ENCODE measurements around the gene DPP6. TPM values are rescaled to one million over a fixed set of nuclear protein-coding genes. Genes with fewer than 3 reads are reported as not detected.

Gene DPP6
- total and polyA plus RNA-seq, 2 of the 8 experiments (the other 6 are each of a cell fraction or from before 2014, with no cell fraction given): 4.7 to 6.8 TPM

- WGBS, 2 experiments (ENCODE audit: extremely low coverage in 1 of 2, insufficient coverage in 1 of 2, insufficient read length in 1 of 2, insufficient replicate concordance in 2 of 2, low coverage in 1 of 2, low lambda C conversion rate in 2 of 2, missing lambda C conversion rate in 1 of 2): 80% methylated on average over 6 of the region's 6 CpGs; no CpG with 5 or more reads in 1 of the 2 experiments
- no peak overlapping the region for H2BK12ac ChIP-seq (ENCODE audit: low read depth, low read length)
- CTCF ChIA-PET (ENCODE audit: partially characterized antibody): interaction anchor here (1.8 kb wide), 1 partner anchor 62 kb away, joined by 3 read pairs; no protein-coding TSS in a partner anchor
- H2AK5ac ChIP-seq (ENCODE audit: low read depth, low read length): no peak overlapping the region
- no peak overlapping the region for H4K5ac ChIP-seq (ENCODE audit: insufficient read length, low read depth, low read length)
- no peak overlapping the region for H2BK5ac ChIP-seq (ENCODE audit: low read depth, low read length)
- H3K56ac ChIP-seq (replicated peaks; ENCODE audit: insufficient read length, low read depth, low read length): no peak overlapping the region
- no peaks in the 10 kb centered on the region for H3K36me3 ChIP-seq (ENCODE audit: control insufficient read depth in 2 of 4, insufficient read depth in 4 of 4, low read length in 3 of 4)
- no peak overlapping the region for H3K4me3 ChIP-seq (ENCODE audit: extremely low read depth in 1 of 4, insufficient read depth in 2 of 4, low read depth in 3 of 4, low read length in 4 of 4)
- H3K9me3 ChIP-seq (ENCODE audit: insufficient read depth in 2 of 2, low read depth in 1 of 2, low read length in 1 of 2): no peaks in the 10 kb centered on the region
- H3K18ac ChIP-seq (ENCODE audit: extremely low read depth, low read length): no peak overlapping the region
- no peak overlapping the region for H2AFZ ChIP-seq (ENCODE audit: low read length)
- H3K4ac ChIP-seq (replicated peaks; ENCODE audit: insufficient read length, low read depth, low read length): no peak overlapping the region
- TF ChIP-seq, protein P1, sequence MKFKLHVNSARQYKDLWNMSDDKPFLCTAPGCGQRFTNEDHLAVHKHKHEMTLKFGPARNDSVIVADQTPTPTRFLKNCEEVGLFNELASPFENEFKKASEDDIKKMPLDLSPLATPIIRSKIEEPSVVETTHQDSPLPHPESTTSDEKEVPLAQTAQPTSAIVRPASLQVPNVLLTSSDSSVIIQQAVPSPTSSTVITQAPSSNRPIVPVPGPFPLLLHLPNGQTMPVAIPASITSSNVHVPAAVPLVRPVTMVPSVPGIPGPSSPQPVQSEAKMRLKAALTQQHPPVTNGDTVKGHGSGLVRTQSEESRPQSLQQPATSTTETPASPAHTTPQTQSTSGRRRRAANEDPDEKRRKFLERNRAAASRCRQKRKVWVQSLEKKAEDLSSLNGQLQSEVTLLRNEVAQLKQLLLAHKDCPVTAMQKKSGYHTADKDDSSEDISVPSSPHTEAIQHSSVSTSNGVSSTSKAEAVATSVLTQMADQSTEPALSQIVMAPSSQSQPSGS (IDR thresholded peaks at IDR 0.05; ENCODE audit: low read length): no peak
- TF ChIP-seq HDAC2 (IDR thresholded peaks at IDR 0.05; ENCODE audit: borderline replicate concordance in 1 of 2, low read depth in 2 of 2, low read length in 2 of 2) (no peak), ZNF274 (IDR thresholded peaks at IDR 0.05; ENCODE audit: borderline replicate concordance, extremely low read depth, low read length) (no peak), JUND (IDR thresholded peaks at IDR 0.05; ENCODE audit: low read length) (no peak), TAF7 (optimal IDR thresholded peaks at IDR 0.05; ENCODE audit: borderline replicate concordance, low read depth, low read length) (no peak), SUZ12 (IDR thresholded peaks at IDR 0.05; ENCODE audit: low read length) (no peak), TBP (IDR thresholded peaks at IDR 0.05; ENCODE audit: low read depth, low read length) (no peak), SP1 (IDR thresholded peaks at IDR 0.05; ENCODE audit: low read depth, low read length) (no peak), BRCA1 (IDR thresholded peaks at IDR 0.05; ENCODE audit: low read depth, low read length) (no peak), SP2 (IDR thresholded peaks at IDR 0.05; ENCODE audit: low read length) (no peak), KDM4A (IDR thresholded peaks at IDR 0.05; ENCODE audit: low read depth, low read length, severe bottlenecking) (no peak), KDM5A (IDR thresholded peaks at IDR 0.05; ENCODE audit: low read length) (no peak), EP300 (IDR thresholded peaks at IDR 0.05; ENCODE audit: borderline replicate concordance in 1 of 2, low read depth in 2 of 2, low read length in 2 of 2) (no peak)
- no peak overlapping the region for H2BK15ac ChIP-seq (ENCODE audit: low read length)
- DNase-seq (ENCODE audit: low read depth in 1 of 2, low spot score in 2 of 2) (no peak), FAIRE-seq (no peak)
- no peak overlapping the region for H2BK120ac ChIP-seq (replicated peaks; ENCODE audit: low read depth, low read length)
- no peak overlapping the region for H4K8ac ChIP-seq (ENCODE audit: extremely low read depth, insufficient read depth, low read length)
- H2BK20ac ChIP-seq (ENCODE audit: low read length): no peak overlapping the region
- POLR2A ChIA-PET (ENCODE audit: partially characterized antibody): no interaction called here
- H4K91ac ChIP-seq (replicated peaks; ENCODE audit: insufficient read length, low read length): no peak overlapping the region
- H3K27me3 ChIP-seq (replicated peaks in 1 of 4; ENCODE audit: control insufficient read depth in 3 of 4, extremely low read depth in 1 of 4, insufficient read depth in 3 of 4, low read length in 3 of 4): no peaks in the 10 kb centered on the region
- no peak overlapping the region for H3K9ac ChIP-seq (replicated peaks in 1 of 4; ENCODE audit: extremely low read depth in 1 of 4, low read depth in 3 of 4, low read length in 3 of 4)
- H3K27ac ChIP-seq (ENCODE audit: low read depth, low read length): no peak overlapping the region
- no peaks in the 10 kb centered on the region for H3K79me2 ChIP-seq (ENCODE audit: control insufficient read depth in 1 of 2, insufficient read depth in 2 of 2, low read length in 2 of 2)
- no peak overlapping the region for H3K23ac ChIP-seq (ENCODE audit: insufficient read length)
- H3K23me2 ChIP-seq (ENCODE audit: low read depth, low read length): no peaks in the 10 kb centered on the region; the same call in 1 of the 2 replicates
- no peak overlapping the region for H3K4me2 ChIP-seq (ENCODE audit: insufficient read depth in 1 of 2, low read depth in 2 of 2, low read length in 2 of 2)
- no peaks in the 10 kb centered on the region for H3K4me1 ChIP-seq (replicated peaks in 1 of 4; ENCODE audit: control insufficient read depth in 3 of 4, insufficient read depth in 4 of 4, low read length in 3 of 4)
- no peaks in the 10 kb centered on the region for H4K20me1 ChIP-seq (replicated peaks in 1 of 2; ENCODE audit: control insufficient read depth in 1 of 2, insufficient read depth in 2 of 2, low read length in 2 of 2)
- H3K79me1 ChIP-seq (ENCODE audit: low read depth, low read length): no peaks in the 10 kb centered on the region
- no peak overlapping the region for H3K14ac ChIP-seq (ENCODE audit: insufficient read length)
These were observed 312.0 kb downstream of the DPP6 start for GRCh38 chr7:154364170-154364569.
